K562 (cell line): ENCODE measurements around the gene RASGRP2. TPM values are rescaled to one million over a fixed set of nuclear protein-coding genes. Genes with fewer than 3 reads are reported as not detected.

Source experiments
- BHLHE40 ChIP-seq: IDR thresholded peaks from 2 replicates; pipeline ENCODE4 v1.6.1; 2011; ENCODE audit warnings: low read length, improper control_type of control experiment
- CBX5 ChIP-seq: IDR thresholded peaks from 2 replicates; pipeline ENCODE4 v1.6.1; 2014; ENCODE audit warnings: low read depth, borderline replicate concordance
- EGR1 ChIP-seq: fragments of 450-650 bp; conservative IDR thresholded peaks from 2 replicates; pipeline ENCODE4 v1.6.1; 2017; ENCODE audit warnings: mild to moderate bottlenecking
- FOXM1 ChIP-seq, 2 experiments: fragments of 450-650 bp in 1 of 2; sonication (generic) in 1 of 2; formaldehyde crosslinking in 1 of 2; IDR thresholded peaks; 2 replicates each; pipeline versions ENCODE4 v1.6.1 to v1.9.0; 2017 to 2022; ENCODE audit warnings: low read depth in 2 of 2, mild to moderate bottlenecking in 2 of 2, missing genetic modification reagents in 1 of 2, moderate library complexity in 1 of 2
- GATA2 ChIP-seq: sonication (generic); formaldehyde crosslinking; IDR thresholded peaks from 2 replicates; pipeline ENCODE4 v1.4.0; 2020; ENCODE audit warnings: mild to moderate bottlenecking, missing genetic modification reagents
- GATAD2A ChIP-seq: fragments of 450-650 bp; IDR thresholded peaks from 2 replicates; pipeline ENCODE4 v1.6.1; 2017
- HDAC2 ChIP-seq: fragments of 450-650 bp; IDR thresholded peaks from 2 replicates; pipeline ENCODE4 v1.6.1; 2016; ENCODE audit warnings: mild to moderate bottlenecking
- MEF2A ChIP-seq: IDR thresholded peaks from 2 replicates; pipeline ENCODE4 v1.6.1; 2011; ENCODE audit warnings: low read depth, mild to moderate bottlenecking, low read length, moderate library complexity; ENCODE audit not compliant: control insufficient read depth
- PURB ChIP-seq: sonication (generic); formaldehyde crosslinking; IDR thresholded peaks from 2 replicates; pipeline ENCODE4 v1.9.0; 2021; ENCODE audit warnings: low read depth, mild to moderate bottlenecking, missing genetic modification reagents
- SMAD4 ChIP-seq: fragments of 250-450 bp; sonication (Bioruptor Pico); conservative IDR thresholded peaks from 2 replicates; pipeline ENCODE4 v1.8.0; 2021; ENCODE audit warnings: inconsistent platforms, mild to moderate bottlenecking, moderate library complexity
- SUPT5H ChIP-seq: fragments of 450-650 bp; IDR thresholded peaks from 2 replicates; pipeline ENCODE4 v1.6.1; 2016
- TSC22D4 ChIP-seq: fragments of 450-650 bp; IDR thresholded peaks from 2 replicates; pipeline ENCODE4 v1.6.1; 2016; ENCODE audit warnings: missing genetic modification characterization, missing biosample characterization, control low read depth
- ZNF146 ChIP-seq: IDR thresholded peaks from one replicate; pipeline ENCODE4 v1.6.1; 2018; ENCODE audit warnings: missing compliant biosample characterization; ENCODE audit not compliant: unreplicated experiment
- ZNF224 ChIP-seq: sonication (generic); formaldehyde crosslinking; IDR thresholded peaks from 2 replicates; pipeline ENCODE4 v1.8.0; 2022; ENCODE audit warnings: mild to moderate bottlenecking, missing genetic modification reagents
- ZNF232 ChIP-seq: sonication (generic); formaldehyde crosslinking; IDR thresholded peaks from 2 replicates; pipeline ENCODE4 v1.8.0; 2022; ENCODE audit warnings: mild to moderate bottlenecking, missing genetic modification reagents
- ZNF766 ChIP-seq: fragments of 200-800 bp; sonication (Bioruptor generic); conservative IDR thresholded peaks from 2 replicates; pipeline ENCODE4 v1.6.1; 2016; ENCODE audit warnings: missing genetic modification characterization, missing compliant biosample characterization
- polyA plus RNA-seq, 8 experiments: library from polyadenylated mRNA; depleted of rRNA in 4 of 8; stranded (reverse) in 5 of 8; unstranded in 3 of 8; fragments of >200 nt; fragmentation: Nextera tagmentation in 2 of 8; fragmentation: Illumina TruSeq in 1 of 8; extraction: Ambion mirVana in 2 of 8; extraction: Trizol in 1 of 8; gene quantifications; 2 replicates each; pipeline versions ENCODE4 v1.2.1 to v1.2.3, GENCODE V29; 2011 to 2014; ENCODE audit warnings: inconsistent platforms in 1 of 8, missing spikeins in 1 of 8
- total RNA-seq, 7 experiments: library from RNA; depleted of rRNA in 6 of 7; stranded (reverse); fragments of >200 nt in 6 of 7; fragmentation: Illumina TruSeq in 2 of 7; extraction: Trizol in 2 of 7; gene quantifications; 2 replicates each; pipeline versions ENCODE4 v1.2.1 to v1.2.3, GENCODE V29; 2011 to 2021; ENCODE audit warnings: low replicate concordance in 1 of 7
- TF ChIP-seq, protein P1 (sequence below): fragments of 250-450 bp; sonication (Bioruptor Pico); IDR thresholded peaks from 2 replicates; pipeline ENCODE4 v1.8.0; 2021; ENCODE audit warnings: moderate library complexity, mild to moderate bottlenecking, inconsistent platforms
- TF ChIP-seq, protein P2 (sequence below): IDR thresholded peaks from 3 replicates; pipeline ENCODE4 v1.6.1; 2011; ENCODE audit warnings: borderline replicate concordance, mild to moderate bottlenecking; ENCODE audit not compliant: insufficient read length, insufficient read depth
- TF ChIP-seq, protein P3 (sequence below): fragments of 250-450 bp; sonication (Bioruptor Pico); IDR thresholded peaks from 2 replicates; pipeline ENCODE4 v1.5.0; 2021; ENCODE audit warnings: mild to moderate bottlenecking, moderate library complexity
- TF ChIP-seq, protein P4 (sequence below), 2 experiments: fragments of 450-650 bp in 1 of 2; sonication (generic) in 1 of 2; formaldehyde crosslinking; conservative IDR thresholded peaks; 2 replicates each; pipeline versions ENCODE4 v1.4.0 to v1.8.1; 2020 to 2022; ENCODE audit warnings: mild to moderate bottlenecking in 1 of 2, missing genetic modification reagents in 1 of 2

The RASGRP2 gene
- total and polyA plus RNA-seq, 9 of the 15 experiments (the other 6 are each of a cell fraction or from before 2014, with no cell fraction given): 0.87 to 22.7 (median 5.5) TPM

DNA sequence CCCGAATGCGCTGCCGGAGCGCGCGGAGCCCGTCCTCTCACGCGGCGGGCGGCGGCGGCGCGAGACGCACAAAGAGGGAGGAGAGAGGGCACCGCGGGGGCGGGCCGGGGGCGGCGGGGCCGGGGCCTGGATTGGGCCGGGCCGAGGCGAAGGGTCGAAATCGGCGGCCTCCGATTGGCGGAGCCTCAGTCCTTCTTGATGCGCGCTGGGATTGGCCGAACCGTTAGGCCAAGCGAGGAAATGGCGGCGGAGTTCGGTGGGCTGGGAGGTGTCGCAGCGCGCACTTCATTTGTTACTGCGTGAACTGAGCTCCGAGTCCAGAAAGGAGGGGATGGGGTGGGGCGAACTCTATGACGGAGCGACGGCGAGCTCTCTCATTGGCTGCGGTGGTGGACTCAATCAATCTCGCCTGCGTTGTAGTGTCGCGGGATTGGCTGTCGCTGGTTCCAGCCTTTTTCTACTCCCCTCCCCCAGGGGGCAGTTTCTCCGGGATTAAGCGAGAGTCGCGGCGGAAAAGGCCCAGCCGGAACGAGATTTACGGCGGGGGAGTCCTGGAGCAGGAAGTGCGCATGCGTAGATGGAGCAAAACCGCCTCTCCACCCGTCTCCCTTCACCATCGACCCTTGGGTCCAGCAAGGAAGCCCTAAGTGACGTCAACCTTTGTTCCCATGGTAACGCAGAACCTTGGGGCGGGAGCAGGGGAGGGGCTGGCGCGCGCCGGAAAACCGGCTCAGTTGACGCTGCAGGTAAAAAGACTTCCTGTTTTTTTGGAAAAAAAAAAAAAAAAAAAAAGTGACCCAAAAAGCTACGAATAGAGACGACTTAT is 34.7 kb upstream of the RASGRP2 start, which contains the start of gene SF1 (continued):
- TF ChIP-seq SMAD4 (CRISPR knock-in tag) (peak; percentile 13; the same call in 1 of the 2 replicates), FOXM1 (IDR thresholded peaks at IDR 0.05; ENCODE audit: low read depth) (no peak; the same call in 1 of the 2 replicates), FOXM1 (CRISPR knock-in tag; IDR thresholded peaks at IDR 0.05; ENCODE audit: low read depth) (no peak), ZNF232 (CRISPR knock-in tag) (no peak), SUPT5H (peak; percentile 80), PURB (CRISPR knock-in tag) (no peak), EGR1 (peak; percentile 90), ZNF146 (no peak), TSC22D4 (no peak), HDAC2 (peak; percentile 83), BHLHE40 (no peak), ZNF766 (no peak), GATA2 (CRISPR knock-in tag) (no peak), MEF2A (no peak), CBX5 (no peak), GATAD2A (no peak), ZNF224 (CRISPR knock-in tag) (no peak)
- TF ChIP-seq, protein P1, sequence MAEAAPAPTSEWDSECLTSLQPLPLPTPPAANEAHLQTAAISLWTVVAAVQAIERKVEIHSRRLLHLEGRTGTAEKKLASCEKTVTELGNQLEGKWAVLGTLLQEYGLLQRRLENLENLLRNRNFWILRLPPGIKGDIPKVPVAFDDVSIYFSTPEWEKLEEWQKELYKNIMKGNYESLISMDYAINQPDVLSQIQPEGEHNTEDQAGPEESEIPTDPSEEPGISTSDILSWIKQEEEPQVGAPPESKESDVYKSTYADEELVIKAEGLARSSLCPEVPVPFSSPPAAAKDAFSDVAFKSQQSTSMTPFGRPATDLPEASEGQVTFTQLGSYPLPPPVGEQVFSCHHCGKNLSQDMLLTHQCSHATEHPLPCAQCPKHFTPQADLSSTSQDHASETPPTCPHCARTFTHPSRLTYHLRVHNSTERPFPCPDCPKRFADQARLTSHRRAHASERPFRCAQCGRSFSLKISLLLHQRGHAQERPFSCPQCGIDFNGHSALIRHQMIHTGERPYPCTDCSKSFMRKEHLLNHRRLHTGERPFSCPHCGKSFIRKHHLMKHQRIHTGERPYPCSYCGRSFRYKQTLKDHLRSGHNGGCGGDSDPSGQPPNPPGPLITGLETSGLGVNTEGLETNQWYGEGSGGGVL (CRISPR knock-in tag): no peak
- TF ChIP-seq, protein P2, sequence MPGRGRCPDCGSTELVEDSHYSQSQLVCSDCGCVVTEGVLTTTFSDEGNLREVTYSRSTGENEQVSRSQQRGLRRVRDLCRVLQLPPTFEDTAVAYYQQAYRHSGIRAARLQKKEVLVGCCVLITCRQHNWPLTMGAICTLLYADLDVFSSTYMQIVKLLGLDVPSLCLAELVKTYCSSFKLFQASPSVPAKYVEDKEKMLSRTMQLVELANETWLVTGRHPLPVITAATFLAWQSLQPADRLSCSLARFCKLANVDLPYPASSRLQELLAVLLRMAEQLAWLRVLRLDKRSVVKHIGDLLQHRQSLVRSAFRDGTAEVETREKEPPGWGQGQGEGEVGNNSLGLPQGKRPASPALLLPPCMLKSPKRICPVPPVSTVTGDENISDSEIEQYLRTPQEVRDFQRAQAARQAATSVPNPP: no peak
- TF ChIP-seq, protein P3, sequence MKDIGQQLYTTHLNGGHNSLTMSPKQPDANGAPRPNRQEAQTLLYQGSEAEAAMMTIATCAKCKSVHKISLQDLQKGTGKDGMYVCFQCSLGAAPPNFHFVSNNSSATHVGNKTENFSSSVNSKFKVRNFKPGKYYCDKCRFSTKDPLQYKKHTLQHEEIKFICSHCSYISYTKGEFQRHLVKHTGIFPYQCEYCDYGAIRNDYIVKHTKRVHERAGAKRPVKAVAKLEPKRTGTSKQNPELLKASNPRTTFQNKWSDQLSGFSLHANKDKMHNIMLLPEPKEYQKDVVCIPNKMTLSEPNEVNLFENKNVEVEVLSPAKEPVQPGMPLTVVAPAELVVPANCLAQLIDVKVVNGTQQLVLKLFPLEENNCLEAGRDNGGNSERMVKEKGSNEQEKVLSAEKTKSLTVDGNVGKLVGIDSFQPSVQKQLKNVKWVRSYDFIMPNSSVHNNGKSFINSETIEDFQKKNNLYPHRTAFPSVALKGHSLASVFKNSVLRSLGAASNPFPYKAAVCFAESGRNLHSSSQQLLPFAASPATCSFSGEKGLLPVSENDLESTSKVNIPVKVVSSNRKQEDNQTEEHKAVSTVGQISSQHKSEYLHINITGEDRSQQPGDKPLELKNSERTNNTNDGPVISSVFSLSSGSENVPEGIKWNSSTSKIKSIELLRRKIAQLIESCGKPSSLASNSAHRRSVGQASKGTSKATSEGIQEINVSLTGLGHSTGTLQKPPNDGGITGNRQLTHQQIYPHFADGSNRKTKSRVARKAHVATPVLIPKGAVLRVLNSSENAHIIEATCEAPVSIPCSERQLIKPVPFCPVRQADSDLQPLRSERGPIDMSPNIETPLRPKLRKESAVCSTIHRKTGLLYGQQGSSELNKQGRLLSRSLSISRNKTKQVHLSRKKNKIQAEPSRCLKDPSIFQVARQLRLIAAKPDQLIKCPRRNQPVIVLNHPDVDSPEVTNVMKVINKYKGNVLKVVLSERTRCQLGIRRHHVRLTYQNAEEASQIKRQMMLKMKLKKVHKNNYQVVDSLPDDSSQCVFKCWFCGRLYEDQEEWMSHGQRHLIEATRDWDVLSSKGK: no peak
- TF ChIP-seq, protein P4, sequence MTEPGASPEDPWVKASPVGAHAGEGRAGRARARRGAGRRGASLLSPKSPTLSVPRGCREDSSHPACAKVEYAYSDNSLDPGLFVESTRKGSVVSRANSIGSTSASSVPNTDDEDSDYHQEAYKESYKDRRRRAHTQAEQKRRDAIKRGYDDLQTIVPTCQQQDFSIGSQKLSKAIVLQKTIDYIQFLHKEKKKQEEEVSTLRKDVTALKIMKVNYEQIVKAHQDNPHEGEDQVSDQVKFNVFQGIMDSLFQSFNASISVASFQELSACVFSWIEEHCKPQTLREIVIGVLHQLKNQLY (CRISPR knock-in tag; conservative IDR thresholded peaks at IDR 0.05): no peak
